GM21447 (cell line): ENCODE data around the gene HTR3B.
"Not testable (repeated sequence)": the region's sequence is repeated elsewhere in the genome, so short reads cannot be mapped to it uniquely, and the experiment has no call there.

Source experiments
- ATAC-seq: cut with Tn5 transposase; IDR thresholded peaks from one replicate; pipeline ENCODE4 v1.9.1; 2021; ENCODE audit not compliant: unreplicated experiment

The HTR3B gene

DNA sequence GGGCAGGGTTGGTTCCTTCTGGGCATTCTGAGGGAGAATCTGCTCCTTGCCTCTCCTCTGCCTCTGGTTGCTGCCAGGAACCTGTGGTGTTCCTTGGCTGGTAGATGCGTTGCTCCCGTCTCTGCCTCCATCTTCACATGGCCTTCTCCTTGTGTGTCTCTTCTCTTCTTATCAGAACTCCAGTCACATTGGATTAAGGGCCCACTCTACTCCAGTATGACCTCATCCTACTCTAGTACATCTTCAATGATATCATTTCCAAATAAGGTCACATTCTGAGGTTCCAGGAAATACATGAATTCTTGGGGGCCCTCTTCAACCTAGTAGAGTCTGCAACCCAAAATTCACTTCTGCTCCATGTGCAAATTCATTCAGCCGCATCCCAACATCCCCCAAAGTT, 33.3 kb downstream of the HTR3B start:
- no peak for ATAC-seq

GRCh38 chr11:113942256-113942655, 37.7 kb downstream of the HTR3B start:
- ATAC-seq, result no peak

DNA sequence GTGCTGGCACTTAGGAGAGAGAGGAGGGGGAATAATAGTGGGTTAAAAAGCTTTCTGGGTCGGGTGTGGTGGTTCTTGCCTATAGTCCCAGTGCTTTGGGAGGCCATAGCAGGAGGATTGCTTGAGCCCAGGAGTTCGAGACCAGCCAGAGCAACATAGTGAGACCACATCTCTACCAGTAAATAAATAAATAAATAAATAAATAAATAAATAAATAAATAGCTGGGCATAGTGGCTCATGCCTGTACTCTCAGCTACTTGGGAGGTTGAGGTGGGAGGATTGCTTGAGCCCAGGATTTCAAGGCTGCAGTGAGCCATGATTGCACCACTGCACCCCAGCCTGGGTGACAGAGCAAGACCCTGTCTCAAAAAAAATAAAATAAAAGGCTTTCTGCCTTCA, 41.6 kb downstream of the HTR3B start:
- not testable (repeated sequence) for ATAC-seq

- no peak for ATAC-seq
Observed at GRCh38 chr11:113947994-113948393, 43.4 kb downstream of the HTR3B start.

DNA sequence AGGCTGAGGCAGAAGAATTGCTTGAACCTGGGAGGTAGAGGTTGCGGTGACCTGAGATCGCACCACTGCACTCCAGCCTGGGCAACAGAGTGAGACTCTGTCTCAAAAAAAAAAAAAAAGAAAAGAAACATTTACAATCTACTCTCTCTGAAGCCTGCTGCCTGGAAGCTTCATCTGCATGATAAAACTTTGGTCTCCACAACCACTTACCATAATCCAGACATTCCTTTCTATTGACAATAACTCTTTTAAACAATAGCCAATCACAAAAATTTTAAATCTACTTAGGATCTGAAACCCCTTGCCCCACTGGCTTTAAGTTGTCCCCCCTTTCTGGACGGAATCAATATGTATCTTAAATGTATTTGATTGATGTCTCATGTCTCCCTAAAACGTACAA, 45.3 kb downstream of the HTR3B start:
- no peak for ATAC-seq

DNA sequence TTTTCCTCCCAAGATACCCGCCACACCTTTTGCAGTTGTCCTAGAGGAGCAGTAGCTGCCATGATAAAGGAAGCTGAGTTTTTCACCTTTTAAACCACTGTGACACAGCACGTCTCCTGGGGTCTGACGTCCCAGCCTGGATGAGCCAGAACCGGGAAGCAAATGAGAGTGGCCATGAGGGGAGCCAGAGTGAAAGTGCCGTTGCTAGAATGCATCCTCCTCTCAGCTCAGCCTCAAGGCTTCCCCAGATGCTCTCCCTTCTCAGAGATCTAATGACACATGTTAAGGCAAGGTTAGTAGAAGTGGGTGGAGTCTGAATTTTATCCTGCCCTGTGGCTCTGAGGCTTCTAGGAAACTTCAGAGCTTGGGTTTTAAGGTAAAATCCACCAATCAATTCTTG, 46.9 kb downstream of the HTR3B start:
- no peak for ATAC-seq

- no peak for ATAC-seq
Observed at GRCh38 chr11:113952070-113952469, 47.5 kb downstream of the HTR3B start.

GRCh38 chr11:113952588-113952987, 48.0 kb downstream of the HTR3B start:
- ATAC-seq, result no peak

GRCh38 chr11:113954235-113954634, 49.6 kb downstream of the HTR3B start:
- no peak for ATAC-seq

DNA sequence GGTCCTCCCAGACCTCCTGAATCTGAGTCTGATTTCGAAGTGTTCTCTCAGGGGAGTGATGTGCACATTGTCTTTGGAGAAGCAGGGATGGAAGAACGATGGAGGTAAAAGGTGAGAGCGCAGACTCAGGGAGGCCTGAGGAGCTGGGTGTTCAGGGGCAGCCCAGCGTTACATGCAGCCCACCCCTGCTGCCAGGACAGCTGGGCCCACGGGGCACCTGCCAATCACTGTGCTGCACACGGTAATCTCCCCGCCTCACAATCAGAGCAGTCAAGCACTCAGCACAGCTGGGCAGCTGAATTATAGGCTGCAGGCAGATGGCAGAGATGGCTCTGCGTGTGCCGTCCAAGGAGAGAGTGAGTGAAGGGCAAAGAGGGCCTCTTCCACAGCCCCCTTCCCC, 52.4 kb downstream of the HTR3B start:
- no peak for ATAC-seq

DNA sequence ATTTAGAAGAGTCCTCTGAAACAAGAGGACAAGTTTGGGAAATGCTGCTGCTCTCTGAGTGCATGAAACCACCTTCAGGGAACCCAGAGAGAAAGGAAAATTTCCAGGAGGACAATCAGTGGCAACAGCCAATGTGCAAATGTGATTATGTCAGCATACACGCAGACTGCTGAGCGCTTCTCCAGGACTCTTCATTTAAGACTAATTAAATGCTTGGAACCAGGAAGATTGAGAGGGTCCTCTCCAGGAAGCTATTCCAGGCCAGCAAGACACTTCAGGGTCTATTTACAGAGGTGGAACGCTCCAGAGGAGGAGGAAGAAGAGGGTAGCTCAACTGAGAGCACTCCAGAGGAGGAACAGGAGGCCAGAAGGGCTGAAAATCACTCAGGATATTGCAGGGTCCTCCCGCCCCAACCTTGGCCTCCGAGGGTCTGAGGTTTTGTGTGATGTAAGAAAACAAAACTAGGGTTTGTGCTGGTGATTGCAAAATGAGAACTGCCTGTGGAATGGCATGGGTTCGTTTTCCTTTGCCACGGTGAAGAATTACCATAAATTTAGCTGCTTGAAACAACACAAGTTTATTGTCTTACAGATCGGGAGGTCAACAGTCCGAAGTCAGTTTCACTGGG, 56.2 kb downstream of the HTR3B start:
- ATAC-seq, result no peak

GRCh38 chr11:113967361-113967760, 62.8 kb downstream of the HTR3B start:
- no peak for ATAC-seq

DNA sequence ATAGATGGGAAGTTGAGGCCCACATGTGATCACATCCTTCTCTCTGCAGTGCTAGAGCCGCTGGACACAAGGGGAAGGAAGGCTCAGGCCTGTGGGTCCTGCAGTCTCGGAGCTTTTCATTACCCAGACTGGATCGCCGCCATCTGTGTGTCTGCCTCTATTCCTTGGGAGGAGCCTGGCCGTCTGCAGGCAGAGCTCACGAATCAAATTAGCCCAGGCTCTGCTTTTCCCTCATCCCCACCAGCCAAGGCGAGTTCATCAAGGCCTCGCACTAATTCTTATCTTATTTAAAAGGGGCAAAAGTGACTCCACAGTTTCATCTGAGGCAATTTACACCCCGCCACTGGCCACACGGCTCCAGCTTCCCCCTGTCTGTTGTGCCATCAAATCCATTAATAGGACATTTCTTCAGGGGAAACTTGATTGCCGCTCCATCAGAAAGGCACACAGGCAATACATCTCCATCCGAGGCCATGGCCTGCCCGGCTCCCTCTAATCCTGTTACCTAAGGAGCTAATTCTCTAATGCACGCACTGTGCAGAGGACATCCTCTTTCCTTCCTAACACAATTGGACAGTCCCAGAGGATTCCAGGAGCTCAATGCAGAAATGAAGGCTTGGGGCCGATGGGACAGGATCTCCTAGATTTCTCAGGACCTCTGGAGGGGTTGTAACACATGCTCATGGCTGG, 67.1 kb downstream of the HTR3B start:
- ATAC-seq, result no peak

DNA sequence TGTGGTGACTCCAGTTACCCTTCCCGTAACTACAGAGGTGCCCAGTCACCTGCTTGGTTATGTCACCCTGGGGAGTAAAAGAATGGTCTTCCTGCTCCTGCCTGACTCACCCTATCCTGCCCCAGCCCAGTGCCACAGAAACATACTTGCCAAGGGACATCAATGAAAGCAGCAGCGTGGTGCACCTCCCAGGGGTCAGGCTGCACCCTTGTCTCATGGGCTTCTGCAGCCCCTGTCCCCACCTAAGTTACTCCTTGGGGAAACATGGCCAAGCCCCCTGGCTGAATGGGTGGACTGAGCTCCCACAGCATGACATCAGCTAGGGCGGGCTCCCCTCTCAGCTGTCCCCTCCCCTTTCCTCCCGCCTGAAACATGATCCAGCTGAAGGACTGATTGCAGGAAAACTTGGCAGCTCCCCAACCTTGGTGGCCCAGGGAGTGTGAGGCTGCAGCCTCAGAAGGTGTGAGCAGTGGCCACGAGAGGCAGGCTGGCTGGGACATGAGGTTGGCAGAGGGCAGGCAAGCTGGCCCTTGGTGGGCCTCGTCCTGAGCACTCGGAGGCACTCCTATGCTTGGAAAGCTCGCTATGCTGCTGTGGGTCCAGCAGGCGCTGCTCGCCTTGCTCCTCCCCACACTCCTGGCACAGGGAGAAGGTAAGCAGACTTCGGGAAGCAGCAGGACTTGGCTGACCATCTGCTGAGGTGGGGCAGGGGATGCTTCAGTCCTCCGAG, 70.3 kb downstream of the HTR3B start, which contains the start of gene HTR3A:
Gene HTR3A, plus strand, starts transcription at position 368 of the 730 bp plus-strand sequence. Its CDS starts 218 bp downstream, at position 586.
- ATAC-seq, result no peak

- no peak for ATAC-seq
Observed at GRCh38 chr11:113977071-113977490, 72.5 kb downstream of the HTR3B start.

DNA sequence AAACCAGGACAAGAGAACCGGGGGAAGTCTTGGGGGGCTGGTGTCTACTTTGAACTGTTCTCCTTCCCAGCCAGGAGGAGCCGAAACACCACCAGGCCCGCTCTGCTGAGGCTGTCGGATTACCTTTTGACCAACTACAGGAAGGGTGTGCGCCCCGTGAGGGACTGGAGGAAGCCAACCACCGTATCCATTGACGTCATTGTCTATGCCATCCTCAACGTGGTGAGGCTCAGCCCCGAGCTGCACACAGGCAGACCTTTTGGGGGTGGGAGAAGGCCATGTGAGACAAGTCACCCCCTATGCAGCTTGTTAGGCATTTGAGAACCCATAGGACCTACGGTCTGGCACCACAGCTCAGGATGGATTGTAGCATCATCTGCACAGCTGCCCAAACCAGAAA, 73.1 kb downstream of the HTR3B start:
- ATAC-seq, result no peak

- ATAC-seq, result no peak
Observed at GRCh38 chr11:113979431-113979830, 74.8 kb downstream of the HTR3B start.

GRCh38 chr11:113980785-113981184, 76.2 kb downstream of the HTR3B start:
- no peak for ATAC-seq

GRCh38 chr11:113982306-113982705, 77.7 kb downstream of the HTR3B start:
- no peak for ATAC-seq

DNA sequence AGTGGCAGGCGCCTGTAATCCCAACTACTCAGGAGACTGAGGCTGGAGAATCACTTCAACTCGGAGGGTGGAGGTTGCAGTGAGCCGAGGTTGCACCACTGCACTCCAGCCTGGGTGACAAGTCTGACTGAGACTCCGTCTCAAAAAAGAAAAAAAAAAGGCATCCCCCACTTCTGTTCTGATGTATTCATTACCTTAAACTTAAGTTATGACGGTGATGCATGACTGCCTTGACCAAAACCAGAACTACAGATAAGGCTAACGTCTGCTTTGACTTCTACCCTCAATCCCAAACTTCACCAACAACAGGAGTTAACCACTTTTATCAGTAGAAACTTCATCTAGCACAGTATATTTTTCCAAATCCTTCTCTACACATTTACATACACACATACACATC, 80.2 kb downstream of the HTR3B start:
- ATAC-seq, result no peak

DNA sequence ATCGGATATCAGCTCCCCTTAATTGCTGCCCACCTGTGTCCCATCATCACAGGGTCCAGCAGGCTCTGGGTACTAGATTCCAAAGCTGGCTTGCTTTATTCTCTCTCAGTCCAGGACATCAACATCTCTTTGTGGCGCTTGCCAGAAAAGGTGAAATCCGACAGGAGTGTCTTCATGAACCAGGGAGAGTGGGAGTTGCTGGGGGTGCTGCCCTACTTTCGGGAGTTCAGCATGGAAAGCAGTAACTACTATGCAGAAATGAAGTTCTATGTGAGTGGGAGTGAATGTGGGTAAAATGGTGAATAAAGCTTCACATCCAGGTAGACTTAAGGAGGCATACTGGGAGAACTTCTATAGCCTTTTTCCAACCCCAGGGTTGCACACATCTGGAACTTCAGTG, 81.3 kb downstream of the HTR3B start:
- no peak for ATAC-seq
